Mesendoderm (in vitro differentiated cells): ENCODE measurements around the gene SLC26A1.

Experiments
- DNase-seq: peaks from one replicate; pipeline ENCODE4 v3.0.0; 2013
- H2AK5ac ChIP-seq: 2 replicates; pipeline ENCODE4 v1.6.1; 2013; ENCODE audit warnings: low read length, inconsistent platforms
- H2BK120ac ChIP-seq: 2 replicates; pipeline ENCODE4 v1.6.1; 2013; ENCODE audit warnings: low read depth, mild to moderate bottlenecking, low read length, moderate library complexity, mixed read lengths
- H2BK15ac ChIP-seq: replicated peaks from 2 replicates; pipeline ENCODE4 v1.6.1; 2013; ENCODE audit warnings: low read depth, mild to moderate bottlenecking, moderate library complexity
- H2BK5ac ChIP-seq: 2 replicates; pipeline ENCODE4 v1.6.1; 2013; ENCODE audit warnings: low read length, inconsistent platforms
- H3K18ac ChIP-seq: 2 replicates; pipeline ENCODE4 v1.6.1; 2013; ENCODE audit warnings: mild to moderate bottlenecking, low read length, mixed read lengths
- H3K23ac ChIP-seq: one replicate; pipeline ENCODE4 v1.6.1; 2013; ENCODE audit warnings: low read length
- H3K27ac ChIP-seq: 2 replicates; pipeline ENCODE4 v1.5.1; 2013; ENCODE audit warnings: low read depth, mild to moderate bottlenecking, inconsistent platforms, low read length, moderate library complexity
- H3K27me3 ChIP-seq: 2 replicates; pipeline ENCODE4 v1.6.1; 2013; ENCODE audit warnings: low read length, control low read depth, mild to moderate bottlenecking, inconsistent platforms; ENCODE audit not compliant: insufficient read depth, poor library complexity
- H3K36me3 ChIP-seq: 2 replicates; pipeline ENCODE4 v1.6.1; 2013; ENCODE audit warnings: low read length, inconsistent platforms; ENCODE audit not compliant: control insufficient read depth, insufficient read depth
- H3K4ac ChIP-seq: one replicate; pipeline ENCODE4 v1.6.1; 2013; ENCODE audit warnings: low read depth, mild to moderate bottlenecking, low read length, moderate library complexity
- H3K4me1 ChIP-seq: 2 replicates; pipeline ENCODE4 v1.6.1; 2013; ENCODE audit warnings: low read depth, low read length, inconsistent platforms; ENCODE audit not compliant: control insufficient read depth
- H3K4me2 ChIP-seq: 2 replicates; pipeline ENCODE4 v1.6.1; 2013; ENCODE audit warnings: low read length
- H3K4me3 ChIP-seq: 2 replicates; pipeline ENCODE4 v1.5.1; 2013; ENCODE audit warnings: mild to moderate bottlenecking, low read length
- H3K56ac ChIP-seq: one replicate; pipeline ENCODE4 v1.6.1; 2013; ENCODE audit warnings: low read length
- H3K79me1 ChIP-seq: 2 replicates; pipeline ENCODE4 v1.6.1; 2013; ENCODE audit warnings: low read length, inconsistent platforms
- H3K79me2 ChIP-seq: 2 replicates; pipeline ENCODE4 v1.6.1; 2013; ENCODE audit warnings: mild to moderate bottlenecking, low read length; ENCODE audit not compliant: control insufficient read depth, insufficient read depth
- H3K9ac ChIP-seq: 2 replicates; pipeline ENCODE4 v1.6.1; 2013; ENCODE audit warnings: low read length, inconsistent platforms
- H4K5ac ChIP-seq: one replicate; pipeline ENCODE4 v1.6.1; 2013; ENCODE audit warnings: low read length
- H4K8ac ChIP-seq: one replicate; pipeline ENCODE4 v1.6.1; 2013; ENCODE audit warnings: low read depth, mild to moderate bottlenecking, control low read depth, low read length, moderate library complexity
- WGBS: extraction: QIAGEN DNeasy Blood & Tissue Kit; methylation state at CpG from one replicate; pipeline ENCODE4 v1.1.7; 2013; ENCODE audit warnings: low lambda C conversion rate, missing lambda C conversion rate; ENCODE audit not compliant: insufficient coverage; ENCODE audit errors: extremely low coverage; 5-methylcytosine and 5-hydroxymethylcytosine counted together

The SLC26A1 gene

GRCh38 chr4:955161-955921 lies 37.9 kb downstream of the SLC26A1 start:
- Histone ChIP-seq H2BK15ac (no peak overlapping the region), H3K79me2 (no peaks in the 10 kb centered on the region), H3K56ac (no peak overlapping the region), H3K9ac (no peak overlapping the region), H2AK5ac (no peak overlapping the region), H3K18ac (no peak overlapping the region), H3K27me3 (no peaks in the 10 kb centered on the region), H3K36me3 (no peaks in the 10 kb centered on the region), H3K4ac (no peak overlapping the region), H3K4me3 (no peak overlapping the region), H3K27ac (no peak overlapping the region), H2BK120ac (no peak overlapping the region), H4K5ac (no peak overlapping the region), H3K79me1 (no peaks in the 10 kb centered on the region), H3K4me2 (no peak overlapping the region), H2BK5ac (no peak overlapping the region), H4K8ac (no peak overlapping the region), H3K23ac (no peak overlapping the region), H3K4me1 (no peaks in the 10 kb centered on the region)
- no CpG with 5 or more reads among the region's 33 CpGs for WGBS
- DNase-seq: no peak

- Histone ChIP-seq H3K79me1 (no peaks in the 10 kb centered on the region), H3K79me2 (no peaks in the 10 kb centered on the region), H3K27ac (no peak overlapping the region), H2BK120ac (no peak overlapping the region), H3K18ac (no peak overlapping the region), H3K56ac (no peak overlapping the region), H4K8ac (no peak overlapping the region), H3K4me2 (no peak overlapping the region), H3K4me3 (no peak overlapping the region), H2AK5ac (no peak overlapping the region), H2BK15ac (no peak overlapping the region), H3K36me3 (no peaks in the 10 kb centered on the region), H3K9ac (no peak overlapping the region), H2BK5ac (no peak overlapping the region), H3K23ac (no peak overlapping the region), H3K4me1 (no peaks in the 10 kb centered on the region), H4K5ac (no peak overlapping the region), H3K27me3 (no peaks in the 10 kb centered on the region), H3K4ac (no peak overlapping the region)
- WGBS: no CpG with 5 or more reads among the region's 17 CpGs
- no peak for DNase-seq
Observed at GRCh38 chr4:954211-955020, 38.8 kb downstream of the SLC26A1 start.

- H4K5ac ChIP-seq: no peak overlapping the region
- no peak overlapping the region for H2AK5ac ChIP-seq
- no peak overlapping the region for H3K4me2 ChIP-seq
- H3K4ac ChIP-seq: no peak overlapping the region
- no peak overlapping the region for H3K56ac ChIP-seq
- no peak overlapping the region for H2BK15ac ChIP-seq
- H3K79me2 ChIP-seq: no peaks in the 10 kb centered on the region
- no peak overlapping the region for H3K23ac ChIP-seq
- no peaks in the 10 kb centered on the region for H3K79me1 ChIP-seq
- H4K8ac ChIP-seq: no peak overlapping the region
- H3K36me3 ChIP-seq: no peaks in the 10 kb centered on the region
- WGBS: no CpG with 5 or more reads among the region's 13 CpGs
- no peaks in the 10 kb centered on the region for H3K4me1 ChIP-seq
- no peak overlapping the region for H3K4me3 ChIP-seq
- no peak overlapping the region for H3K9ac ChIP-seq
- H2BK5ac ChIP-seq: no peak overlapping the region
- no peak overlapping the region for H3K27ac ChIP-seq
- H3K27me3 ChIP-seq: no peaks in the 10 kb centered on the region
- no peak overlapping the region for H3K18ac ChIP-seq
- no peak overlapping the region for H2BK120ac ChIP-seq
- DNase-seq: no peak
Observed at GRCh38 chr4:953574-953915, 39.7 kb downstream of the SLC26A1 start.

GRCh38 chr4:952881-953573 lies 40.2 kb downstream of the SLC26A1 start:
- Histone ChIP-seq H2BK15ac (no peak overlapping the region), H3K27me3 (no peaks in the 10 kb centered on the region), H3K18ac (no peak overlapping the region), H3K79me1 (no peaks in the 10 kb centered on the region), H3K36me3 (no peaks in the 10 kb centered on the region), H3K56ac (no peak overlapping the region), H3K79me2 (no peaks in the 10 kb centered on the region), H2BK120ac (no peak overlapping the region), H4K8ac (no peak overlapping the region), H4K5ac (no peak overlapping the region), H3K23ac (no peak overlapping the region), H3K4me2 (no peak overlapping the region), H3K9ac (no peak overlapping the region), H3K4ac (no peak overlapping the region), H3K4me3 (no peak overlapping the region), H2BK5ac (no peak overlapping the region), H3K27ac (no peak overlapping the region), H3K4me1 (no peaks in the 10 kb centered on the region), H2AK5ac (no peak overlapping the region)
- no CpG with 5 or more reads among the region's 28 CpGs for WGBS
- no peak for DNase-seq

GRCh38 chr4:951594-952468 lies 41.4 kb downstream of the SLC26A1 start:
- H3K18ac ChIP-seq: no peak overlapping the region
- no peak overlapping the region for H3K4me2 ChIP-seq

More at GRCh38 chr4:951594-952468, 41.4 kb downstream of the SLC26A1 start:
- no peak overlapping the region for H3K4me3 ChIP-seq
- no peaks in the 10 kb centered on the region for H3K79me2 ChIP-seq
- no peaks in the 10 kb centered on the region for H3K27me3 ChIP-seq
- no peak overlapping the region for H3K4ac ChIP-seq
- DNase-seq: no peak
- H3K36me3 ChIP-seq: no peaks in the 10 kb centered on the region
- no peak overlapping the region for H4K5ac ChIP-seq
- H2BK5ac ChIP-seq: no peak overlapping the region
- H3K79me1 ChIP-seq: no peaks in the 10 kb centered on the region
- WGBS: no CpG with 5 or more reads among the region's 23 CpGs
- H3K23ac ChIP-seq: no peak overlapping the region
- H3K4me1 ChIP-seq: no peaks in the 10 kb centered on the region
- H3K9ac ChIP-seq: no peak overlapping the region
- no peak overlapping the region for H2BK15ac ChIP-seq
- no peak overlapping the region for H4K8ac ChIP-seq
- H3K27ac ChIP-seq: no peak overlapping the region
- no peak overlapping the region for H2BK120ac ChIP-seq
- no peak overlapping the region for H2AK5ac ChIP-seq
- H3K56ac ChIP-seq: no peak overlapping the region
